K562 (cell line): ENCODE results near the gene VWA7. TPM values are rescaled to one million over a fixed set of nuclear protein-coding genes. Genes with fewer than 3 reads are reported as not detected.

Experiments
- ATAC-seq: fragments of 200-7000 bp; cut with Tn5 transposase; 3 replicates; pipeline ENCODE4 v1.9.1; 2020; ENCODE audit warnings: moderate library complexity
- BruUV-seq: library from RNA; stranded (reverse); fragments of 400-500 nt; replicated peaks from 2 replicates; lab custom pipeline; 2021; lab: Mats Ljungman, UMichigan
- CTCF ChIA-PET: fragments of 300-600 bp; formaldehyde crosslinking; extraction: SDS; loops from one replicate; lab custom pipeline; 2021; ENCODE audit warnings: low intra/inter-chr PET ratio; lab: Yijun Ruan, JAX
- POLR2A ChIA-PET: fragments of 300-600, 350-650 bp; sonication (Branson Sonifier 250); formaldehyde crosslinking; extraction: SDS; loops from one replicate; lab custom pipeline; 2021; ENCODE audit warnings: antibody characterized with exemption, inconsistent platforms; lab: Yijun Ruan, JAX
- DNase-seq, 4 experiments: peaks; one replicate each; pipeline versions ENCODE4 v3.0.0 to v3.0.0-alpha.2; 2011 to 2018; ENCODE audit warnings: low spot score in 3 of 4, mixed read lengths in 3 of 4; ENCODE audit errors: extremely low read depth in 1 of 4
- FAIRE-seq: peaks from 2 replicates; lab custom pipeline; 2011; peaks lifted over from hg19 to GRCh38; lab: Jason Lieb, UNC
- H2AFZ ChIP-seq: 2 replicates; pipeline ENCODE4 v1.6.0; 2011; ENCODE audit warnings: low read depth, low read length, control low read depth, inconsistent platforms
- H3K27ac ChIP-seq: fragments of 200-600 bp; 3 replicates; pipeline ENCODE4 v1.8.0; 2011; ENCODE audit warnings: low read depth, mild to moderate bottlenecking, control low read depth, inconsistent platforms, low read length, moderate library complexity, mixed read lengths; ENCODE audit errors: extremely low read depth
- H3K27me3 ChIP-seq, 2 experiments: fragments of 300-600 bp in 1 of 2; 2 replicates in 1 of 2; 3 replicates in 1 of 2; pipeline versions ENCODE4 v1.6.0 to v1.8.0; 2011; ENCODE audit warnings: inconsistent platforms in 2 of 2, low read length in 2 of 2, mild to moderate bottlenecking in 1 of 2, mixed read lengths in 1 of 2, moderate library complexity in 1 of 2; ENCODE audit not compliant: control insufficient read depth in 2 of 2, insufficient read depth in 2 of 2
- H3K36me3 ChIP-seq: fragments of 300-600 bp; 3 replicates; pipeline ENCODE4 v1.8.0; 2011; ENCODE audit warnings: mild to moderate bottlenecking, low read length, inconsistent platforms; ENCODE audit not compliant: control insufficient read depth, insufficient read depth
- H3K4me1 ChIP-seq, 2 experiments: fragments of 200-600 bp in 1 of 2; replicated peaks in 1 of 2; 2 replicates in 1 of 2; 3 replicates in 1 of 2; pipeline versions ENCODE4 v1.5.1 to v1.8.0; 2011; ENCODE audit warnings: inconsistent platforms in 2 of 2, low read length in 2 of 2, mild to moderate bottlenecking in 1 of 2, mixed read lengths in 1 of 2, moderate library complexity in 1 of 2; ENCODE audit not compliant: control insufficient read depth in 2 of 2, insufficient read depth in 2 of 2
- H3K4me2 ChIP-seq: 2 replicates; pipeline ENCODE4 v1.6.1; 2011; ENCODE audit warnings: low read length, control low read depth, inconsistent platforms, mixed read lengths; ENCODE audit not compliant: insufficient read depth
- H3K4me3 ChIP-seq: fragments of 200-600 bp; sonication (generic), shearing (Covaris generic); 2 replicates; pipeline ENCODE4 v1.5.1; 2016; ENCODE audit warnings: control low read depth, inconsistent platforms
- H3K79me2 ChIP-seq: fragments of 200-600 bp; 3 replicates; pipeline ENCODE4 v1.8.0; 2011; ENCODE audit warnings: low read length, inconsistent platforms; ENCODE audit not compliant: control insufficient read depth, insufficient read depth
- H3K9ac ChIP-seq, 2 experiments: 2 replicates each; pipeline versions ENCODE4 v1.6.0 to v1.6.1; 2011; ENCODE audit warnings: low read depth in 2 of 2, low read length in 2 of 2, control low read depth in 1 of 2, inconsistent platforms in 1 of 2, mild to moderate bottlenecking in 1 of 2, mixed read lengths in 1 of 2; ENCODE audit not compliant: insufficient read depth in 1 of 2
- H3K9me1 ChIP-seq: one replicate; pipeline ENCODE4 v1.6.0; 2011; ENCODE audit warnings: inconsistent platforms, mild to moderate bottlenecking, low read length, moderate library complexity; ENCODE audit not compliant: control insufficient read depth, insufficient read depth
- H3K9me3 ChIP-seq: replicated peaks from 2 replicates; pipeline ENCODE4 v1.5.1; 2011; ENCODE audit warnings: low read depth, low read length, inconsistent platforms; ENCODE audit not compliant: control insufficient read depth, insufficient read depth
- H4K20me1 ChIP-seq: replicated peaks from 2 replicates; pipeline ENCODE4 v1.6.1; 2011; ENCODE audit warnings: low read length, inconsistent platforms, mixed read lengths; ENCODE audit not compliant: control insufficient read depth, insufficient read depth
- CHD2 ChIP-seq: IDR thresholded peaks from 2 replicates; pipeline ENCODE4 v1.6.1; 2011; ENCODE audit warnings: low read depth, low read length
- ETV5 ChIP-seq: sonication (generic); formaldehyde crosslinking; IDR thresholded peaks from 2 replicates; pipeline ENCODE4 v1.4.0; 2020; ENCODE audit warnings: low read depth, mild to moderate bottlenecking, missing genetic modification reagents
- ILF3 ChIP-seq: fragments of 450-650 bp; IDR thresholded peaks from 2 replicates; pipeline ENCODE4 v1.6.1; 2018; ENCODE audit warnings: antibody characterized with exemption, mild to moderate bottlenecking, moderate library complexity, borderline replicate concordance
- JUND ChIP-seq, 2 experiments: IDR thresholded peaks; 2 replicates in 1 of 2; 3 replicates in 1 of 2; pipeline ENCODE4 v1.6.1; 2011; ENCODE audit warnings: borderline replicate concordance in 2 of 2, low read depth in 2 of 2, low read length in 2 of 2, improper control_type of control experiment in 1 of 2, missing biosample characterization in 1 of 2, missing genetic modification characterization in 1 of 2, missing genetic modification reagents in 1 of 2
- MAFK ChIP-seq: IDR thresholded peaks from 2 replicates; pipeline ENCODE4 v1.6.1; 2011; ENCODE audit warnings: low read length, improper control_type of control experiment
- MCM7 ChIP-seq, 2 experiments: fragments of 450-650 bp; IDR thresholded peaks; 2 replicates each; pipeline ENCODE4 v1.6.1; 2016 to 2018
- OTX1 ChIP-seq: fragments of 450-650 bp; formaldehyde crosslinking; IDR thresholded peaks from 2 replicates; pipeline ENCODE4 v1.4.0; 2022; ENCODE audit warnings: mild to moderate bottlenecking
- ZBTB26 ChIP-seq: fragments of 450-650 bp; formaldehyde crosslinking; IDR thresholded peaks from 2 replicates; pipeline ENCODE4 v1.4.0; 2022; ENCODE audit warnings: missing genetic modification characterization
- ZBTB9 ChIP-seq: fragments of 450-650 bp; formaldehyde crosslinking; IDR thresholded peaks from 2 replicates; pipeline ENCODE4 v1.4.0; 2020; ENCODE audit warnings: mild to moderate bottlenecking, moderate library complexity
- ZNF707 ChIP-seq: fragments of 250-450 bp; sonication (Bioruptor Pico); conservative IDR thresholded peaks from 2 replicates; pipeline ENCODE4 v1.8.0; 2022; ENCODE audit warnings: inconsistent platforms, mild to moderate bottlenecking, moderate library complexity
- WGBS: fragments of 100-300 bp; shearing (Covaris generic); methylation state at CpG from one replicate; pipeline ENCODE4 v1.1.6; 2016; ENCODE audit warnings: low coverage, mixed read lengths; ENCODE audit not compliant: insufficient coverage; ENCODE audit errors: missing lambda C conversion rate; 5-methylcytosine and 5-hydroxymethylcytosine counted together
- in situ Hi-C: fragments of 300-500 bp; cut with MboI; formaldehyde crosslinking; loops from 4 replicates; pipeline ENCODE4 v1.15.0; 2018; ENCODE audit warnings: inconsistent platforms, mixed read lengths
- intact Hi-C: fragments of 100-400 bp; cut with micrococcal nuclease; formaldehyde crosslinking; loops from 2 replicates; pipeline ENCODE4 v1.14.2; 2022
- polyA plus RNA-seq, 8 experiments: library from polyadenylated mRNA; depleted of rRNA in 4 of 8; stranded (reverse) in 5 of 8; unstranded in 3 of 8; fragments of >200 nt; fragmentation: Nextera tagmentation in 2 of 8; fragmentation: Illumina TruSeq in 1 of 8; extraction: Ambion mirVana in 2 of 8; extraction: Trizol in 1 of 8; gene quantifications; 2 replicates each; pipeline versions ENCODE4 v1.2.1 to v1.2.3, GENCODE V29; 2011 to 2014; ENCODE audit warnings: inconsistent platforms in 1 of 8, missing spikeins in 1 of 8
- total RNA-seq, 7 experiments: library from RNA; depleted of rRNA in 6 of 7; stranded (reverse); fragments of >200 nt in 6 of 7; fragmentation: Illumina TruSeq in 2 of 7; extraction: Trizol in 2 of 7; gene quantifications; 2 replicates each; pipeline versions ENCODE4 v1.2.1 to v1.2.3, GENCODE V29; 2011 to 2021; ENCODE audit warnings: low replicate concordance in 1 of 7
- TF ChIP-seq, protein P1 (sequence below): fragments of 250-450 bp; sonication (Bioruptor Pico); IDR thresholded peaks from 2 replicates; pipeline ENCODE4 v1.8.0; 2022; ENCODE audit warnings: moderate library complexity, mild to moderate bottlenecking, inconsistent platforms

The VWA7 gene
- total and polyA plus RNA-seq, 9 of the 15 experiments (the other 6 are each of a cell fraction or from before 2014, with no cell fraction given) = 0.18 to 2.9 (median 0.95) TPM

- BruUV-seq = no TSS peak
- ATAC-seq = no peak
- 67% methylated on average over 2 of the region's 2 CpGs for WGBS
- no peak for DNase-seq
- no peak for FAIRE-seq
- Histone ChIP-seq H3K4me2 (no peak overlapping the region), H3K9me1 (no peaks in the 10 kb centered on the region), H3K36me3 (peaks cover 50% of the 10 kb centered on the region), H3K9ac (no peak overlapping the region; a peak in 1 of 4 replicates), H3K79me2 (peaks cover 49% of the 10 kb centered on the region), H3K27ac (peak overlapping the region; percentile 2; the same call in 1 of the 3 replicates), H4K20me1 (no peaks in the 10 kb centered on the region), H3K4me1 (peaks cover 53 to 56% of the 10 kb centered on the region in 2 experiments), H3K9me3 (no peaks in the 10 kb centered on the region), H3K27me3 (no peaks in the 10 kb centered on the region), H2AFZ (no peak overlapping the region), H3K4me3 (no peak overlapping the region)
- POLR2A ChIA-PET = interaction anchor here (0.6 to 13.1 kb wide), 10 partner anchors 8 to 121 kb away, joined by 3 to 236 read pairs (median 46); partner anchors contain the start of genes BAG6, DDAH2, HSPA1B and LY6G6C
- intact Hi-C loops (no loop called here), in situ Hi-C loops (no loop called here)
- CTCF ChIA-PET = no interaction called here
- TF ChIP-seq OTX1 (CRISPR knock-in tag) (0 out of 2 replicates have a peak, but pooled peaks have one; percentile 51), ETV5 (CRISPR knock-in tag) (0 out of 2 replicates have a peak, but pooled peaks have one; percentile 8), MAFK (no peak), ZBTB9 (CRISPR knock-in tag) (no peak), ILF3 (no peak), CHD2 (no peak), MCM7 (IDR thresholded peaks at IDR 0.05) (no peak), ZBTB26 (no peak), ZNF707 (CRISPR knock-in tag) (no peak), JUND (IDR thresholded peaks at IDR 0.05; ENCODE audit: borderline replicate concordance, low read depth, low read length) (no peak), JUND (tag; IDR thresholded peaks at IDR 0.05; ENCODE audit: borderline replicate concordance, low read depth, low read length) (no peak)
- TF ChIP-seq, protein P1, sequence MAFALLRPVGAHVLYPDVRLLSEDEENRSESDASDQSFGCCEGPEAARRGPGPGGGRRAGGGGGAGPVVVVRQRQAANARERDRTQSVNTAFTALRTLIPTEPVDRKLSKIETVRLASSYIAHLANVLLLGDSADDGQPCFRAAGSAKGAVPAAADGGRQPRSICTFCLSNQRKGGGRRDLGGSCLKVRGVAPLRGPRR (CRISPR knock-in tag) = 0 out of 2 replicates have a peak, but pooled peaks have one; percentile 19
Measured at GRCh38 chr6:31741815-31742214, 35.3 kb downstream of the VWA7 start.
